Measurements from ENCODE around the gene LPP. TPM values are rescaled to one million over a fixed set of nuclear protein-coding genes. Genes with fewer than 3 reads are reported as not detected.
A peak's percentile ranks its signal among the peaks of the same experiment; 100 is the strongest.

LPP gene
- total RNA-seq, 1 donor from 2014 or later = 132 TPM

DNA sequence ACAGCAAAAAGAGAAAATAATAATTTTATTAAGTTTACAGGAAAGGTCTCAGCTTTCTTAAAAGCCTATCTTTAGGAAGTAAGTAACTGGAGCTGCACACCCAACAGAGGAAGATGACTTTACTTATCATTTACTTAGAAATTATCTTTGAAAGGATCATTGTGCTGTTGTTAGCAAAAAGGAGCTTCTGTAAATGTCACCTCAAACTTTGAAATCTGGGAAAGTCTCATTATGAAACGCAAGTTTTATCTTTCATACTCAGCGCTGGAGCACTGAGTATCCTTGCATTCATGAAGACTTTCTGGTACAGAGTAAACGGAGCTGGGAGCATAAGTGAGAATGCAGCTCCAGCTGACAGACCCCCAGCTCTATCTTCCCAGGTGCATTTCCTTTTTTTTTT is 526.6 kb downstream of the LPP start:
- peaks cover 28% of the 10 kb centered on the region for H3K4me1 Mint-ChIP-seq
- H3K27me3 Mint-ChIP-seq (ENCODE audit: low read depth) = no peaks in the 10 kb centered on the region
- H3K27ac Mint-ChIP-seq = peak overlapping the region; percentile 94
- no peak for DNase-seq (ENCODE audit: low spot score in 2 of 2, unreplicated experiment in 2 of 2)
- TF ChIP-seq, protein P1, sequence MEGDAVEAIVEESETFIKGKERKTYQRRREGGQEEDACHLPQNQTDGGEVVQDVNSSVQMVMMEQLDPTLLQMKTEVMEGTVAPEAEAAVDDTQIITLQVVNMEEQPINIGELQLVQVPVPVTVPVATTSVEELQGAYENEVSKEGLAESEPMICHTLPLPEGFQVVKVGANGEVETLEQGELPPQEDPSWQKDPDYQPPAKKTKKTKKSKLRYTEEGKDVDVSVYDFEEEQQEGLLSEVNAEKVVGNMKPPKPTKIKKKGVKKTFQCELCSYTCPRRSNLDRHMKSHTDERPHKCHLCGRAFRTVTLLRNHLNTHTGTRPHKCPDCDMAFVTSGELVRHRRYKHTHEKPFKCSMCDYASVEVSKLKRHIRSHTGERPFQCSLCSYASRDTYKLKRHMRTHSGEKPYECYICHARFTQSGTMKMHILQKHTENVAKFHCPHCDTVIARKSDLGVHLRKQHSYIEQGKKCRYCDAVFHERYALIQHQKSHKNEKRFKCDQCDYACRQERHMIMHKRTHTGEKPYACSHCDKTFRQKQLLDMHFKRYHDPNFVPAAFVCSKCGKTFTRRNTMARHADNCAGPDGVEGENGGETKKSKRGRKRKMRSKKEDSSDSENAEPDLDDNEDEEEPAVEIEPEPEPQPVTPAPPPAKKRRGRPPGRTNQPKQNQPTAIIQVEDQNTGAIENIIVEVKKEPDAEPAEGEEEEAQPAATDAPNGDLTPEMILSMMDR (IDR thresholded peaks at IDR 0.05; ENCODE audit: unreplicated experiment) = no peak
- peaks cover 3% of the 10 kb centered on the region for H3K9me3 Mint-ChIP-seq
- H3K4me3 Mint-ChIP-seq = no peak overlapping the region
- H3K36me3 Mint-ChIP-seq = peaks cover 1% of the 10 kb centered on the region

DNA sequence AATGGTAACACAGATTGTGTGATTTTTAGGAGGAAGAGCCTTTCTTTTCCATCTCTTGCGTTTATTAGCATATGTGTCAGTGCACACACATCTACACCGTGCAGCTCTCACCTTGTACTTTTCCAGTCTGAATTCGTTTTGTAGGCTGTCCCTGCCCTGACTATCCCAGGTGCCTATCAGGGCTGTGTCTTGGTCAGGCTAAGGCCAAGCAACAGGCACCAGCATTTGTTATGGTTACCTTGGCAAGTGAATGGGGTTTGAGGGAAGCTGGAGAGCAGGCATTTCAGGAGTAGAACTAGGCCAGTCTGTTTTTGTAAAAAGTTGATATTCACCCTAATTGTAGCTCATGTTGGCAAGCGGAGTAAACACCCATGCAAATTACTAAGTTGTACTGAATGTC is 528.4 kb downstream of the LPP start:
- no peak for DNase-seq (ENCODE audit: low spot score in 2 of 2, unreplicated experiment in 2 of 2)
- Mint-ChIP-seq H3K27me3 (ENCODE audit: low read depth) (no peaks in the 10 kb centered on the region), H3K36me3 (peaks cover 1% of the 10 kb centered on the region), H3K4me3 (no peak overlapping the region), H3K4me1 (peaks cover 28% of the 10 kb centered on the region), H3K27ac (no peak overlapping the region), H3K9me3 (peaks cover 3% of the 10 kb centered on the region)
- TF ChIP-seq, protein P1 (IDR thresholded peaks at IDR 0.05; ENCODE audit: unreplicated experiment) = no peak

DNA sequence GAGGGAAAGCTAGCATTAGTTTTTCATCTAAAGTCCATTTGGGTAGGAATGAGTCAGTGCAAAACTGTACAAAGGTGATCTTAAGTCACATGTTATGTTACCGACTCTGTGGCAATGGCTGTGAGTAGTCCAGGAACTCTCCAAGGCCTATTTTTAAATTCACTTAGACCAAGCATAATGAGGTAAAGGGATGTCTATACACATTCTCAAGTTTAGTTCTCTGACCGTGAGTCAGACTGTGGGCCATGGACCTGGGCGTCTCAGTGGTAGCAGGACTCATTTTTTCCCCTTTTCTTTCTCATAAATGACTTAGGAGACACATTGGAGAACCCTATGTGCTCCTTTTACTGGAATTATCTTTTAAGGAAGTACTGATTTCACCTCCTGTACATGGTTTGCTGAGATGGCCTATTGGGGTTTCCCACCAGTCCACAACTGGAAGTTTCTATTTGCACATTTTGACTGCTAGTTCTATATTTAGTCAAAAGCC is 529.1 kb downstream of the LPP start:
- Mint-ChIP-seq H3K36me3 (no peaks in the 10 kb centered on the region), H3K27me3 (ENCODE audit: low read depth) (no peaks in the 10 kb centered on the region), H3K9me3 (peaks cover 3% of the 10 kb centered on the region), H3K4me1 (peaks cover 28% of the 10 kb centered on the region), H3K4me3 (no peak overlapping the region), H3K27ac (no peak overlapping the region)
- TF ChIP-seq, protein P1 (IDR thresholded peaks at IDR 0.05; ENCODE audit: unreplicated experiment) = no peak
- DNase-seq (ENCODE audit: low spot score in 2 of 2, unreplicated experiment in 2 of 2) = no peak

GRCh38 chr3:188684276-188684675 is 530.3 kb downstream of the LPP start:
- peaks cover 3% of the 10 kb centered on the region for H3K9me3 Mint-ChIP-seq
- H3K36me3 Mint-ChIP-seq = no peaks in the 10 kb centered on the region
- H3K4me1 Mint-ChIP-seq = peaks cover 19% of the 10 kb centered on the region
- no peak for DNase-seq (ENCODE audit: low spot score in 2 of 2, unreplicated experiment in 2 of 2)
- H3K27me3 Mint-ChIP-seq (ENCODE audit: low read depth) = no peaks in the 10 kb centered on the region
- TF ChIP-seq, protein P1 (IDR thresholded peaks at IDR 0.05; ENCODE audit: unreplicated experiment) = no peak
- no peak overlapping the region for H3K4me3 Mint-ChIP-seq
- no peak overlapping the region for H3K27ac Mint-ChIP-seq

DNA sequence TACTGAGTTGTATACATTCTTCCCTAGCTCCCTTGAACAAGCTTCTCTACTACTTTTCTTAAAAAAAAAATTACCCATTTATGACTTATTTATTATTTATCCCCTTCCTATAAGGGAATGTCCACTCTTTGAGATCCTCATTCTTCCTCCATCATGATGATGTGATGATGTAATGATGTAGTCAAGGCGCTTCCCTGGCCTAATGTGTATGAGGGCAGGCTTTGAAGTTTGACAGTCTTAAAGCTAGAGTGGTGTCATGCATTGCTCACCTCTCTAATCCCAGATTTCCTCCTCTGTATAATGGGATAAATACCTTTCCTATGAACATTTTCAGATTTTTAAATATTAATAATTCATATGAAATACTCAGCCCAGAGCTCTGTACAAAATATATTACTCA is 531.8 kb downstream of the LPP start:
- H3K4me1 Mint-ChIP-seq = peaks cover 7% of the 10 kb centered on the region
- no peak overlapping the region for H3K27ac Mint-ChIP-seq
- peaks cover 3% of the 10 kb centered on the region for H3K9me3 Mint-ChIP-seq
- no peak overlapping the region for H3K4me3 Mint-ChIP-seq
- no peaks in the 10 kb centered on the region for H3K36me3 Mint-ChIP-seq
- no peaks in the 10 kb centered on the region for H3K27me3 Mint-ChIP-seq (ENCODE audit: low read depth)
- no peak for DNase-seq (ENCODE audit: low spot score in 2 of 2, unreplicated experiment in 2 of 2)
- TF ChIP-seq, protein P1 (IDR thresholded peaks at IDR 0.05; ENCODE audit: unreplicated experiment) = no peak

- Mint-ChIP-seq H3K27ac (no peak overlapping the region), H3K27me3 (ENCODE audit: low read depth) (no peaks in the 10 kb centered on the region), H3K4me1 (peaks cover 4% of the 10 kb centered on the region), H3K36me3 (no peaks in the 10 kb centered on the region), H3K4me3 (no peak overlapping the region), H3K9me3 (peaks cover 3% of the 10 kb centered on the region)
- TF ChIP-seq, protein P1 (IDR thresholded peaks at IDR 0.05; ENCODE audit: unreplicated experiment) = no peak
- DNase-seq (ENCODE audit: low spot score in 2 of 2, unreplicated experiment in 2 of 2) = no peak
Observed at GRCh38 chr3:188686324-188686723, 532.4 kb downstream of the LPP start.

Measured in mesothelial cell of epicardium (in vitro differentiated cells).